NCI-H146 treated with DMSO at 0.1 percent for 48 hours (cell line): Measurements from ENCODE around the gene SPX.

ENCODE experiments used
- DNase-seq: peaks from one replicate; lab custom pipeline; 2025; ENCODE audit not compliant: unreplicated experiment; lab: John Stamatoyannopoulos, UW

SPX gene

DNA sequence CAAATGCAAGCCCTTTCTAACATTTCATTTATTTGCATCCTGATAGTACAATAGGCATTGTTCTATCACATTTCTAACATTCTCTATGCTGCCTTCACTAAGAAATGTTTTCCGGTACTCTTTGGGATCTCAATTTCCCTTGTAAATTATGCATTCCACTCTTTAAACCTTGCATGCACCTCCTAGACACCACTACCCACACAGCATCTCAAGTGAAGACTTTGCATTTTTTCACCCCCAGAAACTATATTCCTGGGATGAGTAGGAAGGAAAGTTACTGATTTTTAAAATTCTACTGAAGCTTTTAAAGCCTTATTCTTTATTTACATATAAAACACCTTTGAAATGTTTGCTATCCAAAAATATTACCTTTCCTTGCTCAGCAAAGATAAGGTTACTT lies 51.4 kb downstream of the SPX start:
- no peak for DNase-seq

- DNase-seq = no peak
These were observed 54.8 kb downstream of the SPX start for GRCh38 chr12:21580748-21581516.
